GM11168 (cell line): ENCODE data around the gene TEPSIN.

Source experiments
- in situ Hi-C: fragments of 300-500 bp; cut with MboI; formaldehyde crosslinking; loops from one replicate; pipeline ENCODE4 v1.12.0; 2022; ENCODE audit warnings: low sequenced_read_pairs; ENCODE audit not compliant: unreplicated experiment

TEPSIN gene

GRCh38 chr17:81238815-81239713 is at the start of gene TEPSIN, which contains the start of gene NDUFAF8:
Gene TEPSIN (minus strand): TSS chr17:81239055. CDS start chr17:81239033, 22 bp downstream.
Gene NDUFAF8 (plus strand): TSS chr17:81239318. CDS start chr17:81239364, 46 bp downstream.
- in situ Hi-C loops: no loop called here

GRCh38 chr17:81287741-81288430 is 49.0 kb upstream of the TEPSIN start:
- in situ Hi-C loops: loop anchor here (25.0 kb wide), 1 partner anchor 199 kb away; no protein-coding TSS in a partner anchor

DNA sequence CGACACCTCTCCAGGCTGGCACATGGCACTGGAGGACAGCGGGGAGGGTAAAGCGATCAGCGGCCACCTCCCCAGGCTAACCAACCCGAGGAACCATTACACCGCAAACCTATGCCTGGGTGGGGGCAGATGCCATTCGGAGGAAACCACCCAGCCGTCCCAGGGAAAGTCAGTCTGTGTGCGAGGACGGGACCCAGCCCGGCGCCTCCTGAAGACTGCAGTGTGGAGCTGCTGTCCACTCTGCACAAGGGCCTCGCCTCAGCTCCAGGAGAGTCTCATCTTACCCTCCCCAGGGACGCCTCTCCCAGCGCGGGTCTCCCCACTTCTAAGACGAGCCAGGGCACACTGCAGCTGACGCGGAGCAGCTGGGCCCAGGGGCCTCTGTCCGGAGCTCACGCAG is 48.3 kb upstream of the TEPSIN start:
- in situ Hi-C loops: loop anchor here (25.0 kb wide), 1 partner anchor 200 kb away; no protein-coding TSS in a partner anchor

DNA sequence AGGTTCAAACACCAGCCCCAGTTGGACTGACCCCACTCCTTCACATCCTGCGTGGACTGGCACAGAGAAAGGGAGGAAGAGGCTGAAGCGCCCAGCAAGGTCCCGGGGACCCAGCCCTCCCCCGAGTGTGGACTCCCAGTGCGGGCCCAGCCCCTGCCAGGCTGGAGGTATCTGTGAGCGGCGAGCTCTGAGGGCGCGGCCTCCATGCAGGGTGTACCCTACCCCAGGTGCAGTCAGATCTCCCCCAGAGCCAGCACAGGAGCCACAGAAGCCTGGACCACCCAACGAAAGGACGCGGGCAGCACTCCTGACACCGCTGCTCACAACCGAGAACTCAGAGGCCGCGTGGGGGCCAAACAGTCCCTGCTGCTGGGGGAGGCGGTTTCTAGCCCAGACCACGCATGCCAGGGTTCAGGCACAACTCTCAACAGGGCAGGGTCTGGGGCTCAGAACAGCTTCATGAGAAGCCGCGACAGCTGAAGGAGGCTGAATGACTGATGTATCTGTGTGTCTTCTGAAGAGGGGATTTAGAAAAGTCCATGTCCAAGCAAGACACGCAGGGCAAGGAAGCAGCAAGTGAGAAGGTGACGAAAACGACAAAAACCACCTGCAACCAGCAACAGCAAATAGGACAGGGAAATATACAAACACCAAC is 47.8 kb upstream of the TEPSIN start:
- in situ Hi-C loops: loop anchor here (25.0 kb wide), 1 partner anchor 201 kb away; no protein-coding TSS in a partner anchor

DNA sequence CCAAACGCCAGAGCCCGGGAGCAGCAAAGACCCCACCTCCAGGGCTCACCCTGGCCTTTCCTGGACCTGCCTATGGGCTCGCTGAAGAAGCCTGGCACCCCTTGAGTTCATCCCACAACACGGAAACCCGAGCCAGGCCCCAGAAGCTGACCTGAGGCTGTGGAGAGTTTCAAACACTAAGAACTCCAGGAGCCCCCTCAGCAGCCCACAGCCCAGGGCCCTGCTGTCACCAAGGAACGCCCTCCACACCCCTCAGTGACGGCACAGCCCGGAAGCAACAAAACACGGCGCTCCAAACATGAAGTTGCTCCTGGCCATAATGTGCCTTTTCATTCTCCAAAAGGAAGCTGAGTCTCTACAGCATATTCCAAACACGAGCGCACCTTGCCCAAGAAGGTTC is 47.0 kb upstream of the TEPSIN start:
- in situ Hi-C loops: loop anchor here (25.0 kb wide), 1 partner anchor 201 kb away; no protein-coding TSS in a partner anchor

- in situ Hi-C loops: loop anchor here (25.0 kb wide), 1 partner anchor 202 kb away; no protein-coding TSS in a partner anchor
Measured at GRCh38 chr17:81285179-81285878, 46.5 kb upstream of the TEPSIN start.

- in situ Hi-C loops: loop anchor here (25.0 kb wide), 1 partner anchor 204 kb away; no protein-coding TSS in a partner anchor
Measured at GRCh38 chr17:81282876-81283275, 44.0 kb upstream of the TEPSIN start.

DNA sequence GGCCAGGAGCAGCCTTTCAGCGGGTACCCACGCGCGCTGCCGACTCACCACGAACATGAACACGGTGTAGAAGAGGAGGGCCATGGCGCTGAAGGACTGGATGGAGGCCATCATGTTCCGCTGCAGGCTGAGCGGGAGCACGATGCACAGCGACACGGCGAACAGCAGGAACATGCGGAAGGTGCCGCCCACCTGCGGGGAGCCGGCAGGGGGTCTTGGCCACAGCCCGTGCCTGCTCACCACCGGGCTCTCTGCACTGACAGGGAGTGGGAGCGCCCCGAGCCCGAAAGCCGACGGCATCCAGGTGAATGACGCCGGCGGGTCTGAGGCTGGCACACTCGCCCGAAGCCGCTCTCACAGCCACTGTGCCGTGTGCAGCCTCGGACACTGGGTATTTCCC is 43.3 kb upstream of the TEPSIN start:
- in situ Hi-C loops: loop anchor here (25.0 kb wide), 1 partner anchor 205 kb away; no protein-coding TSS in a partner anchor

GRCh38 chr17:81280571-81280970 is 41.7 kb upstream of the TEPSIN start:
- in situ Hi-C loops: loop anchor here (25.0 kb wide), 1 partner anchor 207 kb away; no protein-coding TSS in a partner anchor

DNA sequence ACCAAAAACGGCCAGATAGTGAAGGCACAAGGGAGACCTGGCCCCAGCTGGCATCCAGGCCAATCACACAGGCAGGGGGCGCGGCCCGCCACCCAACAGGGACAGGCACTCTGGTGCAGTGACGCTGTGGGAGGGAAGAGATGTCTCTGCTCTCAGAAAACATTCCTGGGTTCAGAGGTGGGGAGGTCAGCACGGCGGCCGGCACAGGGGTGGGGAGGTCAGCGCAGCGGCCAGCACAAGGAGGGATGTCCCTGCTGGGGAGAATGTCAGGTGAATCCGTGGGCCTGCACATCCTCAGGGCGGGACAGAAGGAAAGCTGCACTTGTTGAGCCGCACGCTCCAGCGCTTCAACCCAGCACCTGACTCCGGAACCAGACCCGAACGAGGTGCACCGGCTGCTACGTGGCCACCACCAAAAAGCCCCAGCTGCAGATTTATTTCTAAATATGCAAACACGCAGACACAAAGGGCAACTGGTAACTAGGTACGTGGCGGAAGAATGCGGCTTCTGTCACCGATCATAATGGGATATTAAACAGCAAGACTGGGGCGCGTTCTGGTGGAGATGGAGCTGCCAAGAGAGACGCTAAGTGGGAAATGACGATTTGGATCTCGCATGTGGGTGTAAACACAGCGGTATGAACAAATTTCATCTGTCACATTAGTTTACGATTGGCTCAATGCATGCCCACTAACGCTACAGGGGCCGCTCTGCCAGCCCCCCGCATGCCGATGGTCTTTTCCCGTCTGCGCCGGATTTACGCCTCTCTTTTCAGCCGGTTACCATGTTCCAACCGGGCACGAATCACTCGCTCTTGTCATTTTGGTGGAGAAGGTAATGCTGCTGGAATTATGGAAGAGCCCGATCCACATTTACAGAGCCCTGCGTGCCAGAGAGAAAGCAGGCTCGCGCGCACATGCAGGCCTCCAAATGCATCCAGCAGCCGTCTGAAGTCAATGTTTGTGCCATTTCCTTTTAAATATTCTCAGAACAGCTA is 40.7 kb upstream of the TEPSIN start:
- in situ Hi-C loops: loop anchor here (25.0 kb wide), 1 partner anchor 208 kb away; no protein-coding TSS in a partner anchor

- in situ Hi-C loops: loop anchor here (25.0 kb wide), 1 partner anchor 208 kb away; no protein-coding TSS in a partner anchor
Measured at GRCh38 chr17:81278831-81279230, 40.0 kb upstream of the TEPSIN start.

DNA sequence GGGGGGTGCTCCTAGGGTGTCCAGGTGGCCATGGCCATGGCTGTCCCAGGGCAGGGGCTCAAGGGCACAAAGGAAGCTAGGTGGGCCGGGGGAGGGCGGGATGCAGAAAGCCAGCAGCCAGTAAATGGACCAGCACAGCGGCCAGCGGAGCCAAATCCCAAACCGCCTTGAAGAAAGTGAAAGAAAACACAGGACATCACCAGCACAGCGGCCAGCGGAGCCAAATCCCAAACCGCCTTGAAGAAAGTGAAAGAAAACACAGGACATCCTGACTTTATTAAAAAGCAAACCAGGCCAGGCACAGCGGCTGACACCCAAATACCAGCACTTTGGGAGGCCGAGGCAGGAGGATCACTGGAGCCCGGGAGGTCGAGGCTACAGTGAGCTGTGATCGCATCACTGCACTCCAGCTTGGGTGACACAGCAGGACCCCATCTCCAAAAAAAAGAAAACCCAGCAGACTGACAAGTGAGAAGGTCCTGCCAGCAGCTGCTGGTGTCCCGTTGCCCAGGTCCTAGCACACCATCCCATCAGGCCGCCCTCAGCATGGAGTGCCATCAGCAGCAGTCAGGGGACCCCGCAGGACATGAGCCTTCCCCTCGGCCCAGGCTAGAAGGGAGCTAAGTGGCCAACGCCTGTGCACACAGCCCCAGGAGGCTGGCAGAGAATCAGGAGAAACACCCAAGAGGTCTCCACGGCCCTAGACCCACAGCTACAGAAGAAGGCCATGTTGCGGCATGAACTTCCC is 39.3 kb upstream of the TEPSIN start:
- in situ Hi-C loops: loop anchor here (25.0 kb wide), 1 partner anchor 209 kb away; no protein-coding TSS in a partner anchor

DNA sequence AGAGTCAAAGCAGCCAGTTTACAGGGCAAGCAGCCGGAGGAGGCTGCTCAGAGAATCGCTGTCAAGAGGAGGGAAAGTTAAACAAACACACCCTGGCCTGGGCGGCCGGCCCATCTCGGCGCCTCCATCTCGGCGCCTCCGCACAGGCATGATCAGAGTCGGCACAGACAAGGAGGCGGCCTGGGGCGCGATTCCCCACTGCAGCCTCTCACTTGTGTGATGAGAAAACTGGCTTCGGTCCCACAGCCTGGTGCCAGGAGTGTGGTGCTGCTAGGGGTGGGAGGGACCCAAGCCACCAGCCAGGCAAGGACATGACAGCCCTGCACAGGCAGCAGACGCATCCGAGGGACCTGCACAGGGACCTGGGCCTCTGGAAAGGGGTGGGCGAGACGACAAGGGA is 38.6 kb upstream of the TEPSIN start:
- in situ Hi-C loops: loop anchor here (25.0 kb wide), 1 partner anchor 210 kb away; no protein-coding TSS in a partner anchor

- in situ Hi-C loops: loop anchor here (25.0 kb wide), 1 partner anchor 211 kb away; no protein-coding TSS in a partner anchor
Measured at GRCh38 chr17:81276781-81277180, 37.9 kb upstream of the TEPSIN start.

- in situ Hi-C loops: no loop called here
Measured at GRCh38 chr17:81274471-81274855, 35.6 kb upstream of the TEPSIN start.

GRCh38 chr17:81273698-81274470 is 35.0 kb upstream of the TEPSIN start:
- in situ Hi-C loops: no loop called here

GRCh38 chr17:81272616-81273015 is 33.8 kb upstream of the TEPSIN start:
- in situ Hi-C loops: no loop called here
